HepG2 (cell line): Measurements from ENCODE around the gene PAPPA. TPM values are rescaled to one million over a fixed set of nuclear protein-coding genes. Genes with fewer than 3 reads are reported as not detected.

Source experiments
- ATAC-seq: fragments of 200-7000 bp; cut with Tn5 transposase; 3 replicates; pipeline ENCODE4 v1.9.1; 2020; ENCODE audit warnings: mild to moderate bottlenecking, moderate library complexity
- BruUV-seq: library from RNA; stranded (reverse); fragments of 400-500 nt; replicated peaks from 2 replicates; lab custom pipeline; 2021; lab: Mats Ljungman, UMichigan
- CTCF ChIA-PET: fragments of 300-600 bp; formaldehyde crosslinking; extraction: SDS; loops from one replicate; lab custom pipeline; 2021; ENCODE audit warnings: low total read pairs, inconsistent platforms, low intra/inter-chr PET ratio; lab: Yijun Ruan, JAX
- POLR2A ChIA-PET: fragments of 350-600 bp; sonication (Branson Sonifier 250); formaldehyde crosslinking; loops from one replicate; lab custom pipeline; 2020; ENCODE audit warnings: antibody characterized with exemption, inconsistent platforms; lab: Yijun Ruan, JAX
- DNase-seq: peaks from one replicate; pipeline ENCODE4 v3.0.0-alpha.2; 2015; ENCODE audit warnings: low spot score
- FAIRE-seq: peaks from 3 replicates; lab custom pipeline; 2011; peaks lifted over from hg19 to GRCh38; lab: Jason Lieb, UNC
- H2AFZ ChIP-seq: one replicate; pipeline ENCODE4 v1.6.1; 2011; ENCODE audit warnings: low read length, inconsistent platforms
- H3K27ac ChIP-seq: fragments of 300-600 bp; 3 replicates; pipeline ENCODE4 v1.8.0; 2011; ENCODE audit warnings: mixed run types, mild to moderate bottlenecking, mixed read lengths, low read length, inconsistent platforms; ENCODE audit not compliant: insufficient read depth; ENCODE audit errors: extremely low read length
- H3K27me3 ChIP-seq, 2 experiments: fragments of 200-600 bp in 1 of 2; 2 replicates in 1 of 2; 3 replicates in 1 of 2; pipeline versions ENCODE4 v1.6.0 to v1.8.0; 2011; ENCODE audit warnings: low read length in 2 of 2, mild to moderate bottlenecking in 2 of 2, moderate library complexity in 2 of 2, inconsistent platforms in 1 of 2; ENCODE audit not compliant: insufficient read depth in 2 of 2, control insufficient read depth in 1 of 2
- H3K36me3 ChIP-seq, 2 experiments: fragments of 200-600 bp in 1 of 2; replicated peaks in 1 of 2; 2 replicates in 1 of 2; 3 replicates in 1 of 2; pipeline versions ENCODE4 v1.5.1 to v1.8.0; 2011; ENCODE audit warnings: low read length in 2 of 2, inconsistent platforms in 1 of 2; ENCODE audit not compliant: insufficient read depth in 2 of 2, control insufficient read depth in 1 of 2
- H3K4me1 ChIP-seq: 2 replicates; pipeline ENCODE4 v1.5.1; 2012; ENCODE audit warnings: low read length, inconsistent platforms; ENCODE audit not compliant: insufficient read depth
- H3K4me2 ChIP-seq: 2 replicates; pipeline ENCODE4 v1.6.0; 2011; ENCODE audit warnings: low read depth, low read length, inconsistent platforms
- H3K4me3 ChIP-seq, 3 experiments: fragments of 200-600 bp in 1 of 3; sonication (generic), shearing (Covaris generic) in 1 of 3; replicated peaks in 1 of 3; 2 replicates each; pipeline ENCODE4 v1.5.1; 2011 to 2016; ENCODE audit warnings: low read length in 3 of 3, inconsistent platforms in 2 of 3, low read depth in 2 of 3, mild to moderate bottlenecking in 2 of 3, control low read depth in 1 of 3, mixed read lengths in 1 of 3; ENCODE audit not compliant: insufficient read depth in 1 of 3
- H3K79me2 ChIP-seq: one replicate; pipeline ENCODE4 v1.6.1; 2011; ENCODE audit warnings: low read length, inconsistent platforms; ENCODE audit not compliant: insufficient read depth
- H3K9ac ChIP-seq: 2 replicates; pipeline ENCODE4 v1.6.0; 2011; ENCODE audit warnings: mild to moderate bottlenecking, low read depth, low read length, inconsistent platforms; ENCODE audit not compliant: insufficient read depth
- H3K9me3 ChIP-seq: 2 replicates; pipeline ENCODE4 v1.5.1; 2012; ENCODE audit warnings: mild to moderate bottlenecking, low read length
- H4K20me1 ChIP-seq: 2 replicates; pipeline ENCODE4 v1.6.0; 2011; ENCODE audit warnings: inconsistent platforms, mild to moderate bottlenecking, low read length, moderate library complexity; ENCODE audit not compliant: insufficient read depth
- ARNT ChIP-seq: fragments of 450-650 bp; IDR thresholded peaks from 2 replicates; pipeline ENCODE4 v1.6.1; 2017
- CENPX ChIP-seq: sonication (generic); formaldehyde crosslinking; IDR thresholded peaks from 2 replicates; pipeline ENCODE4 v1.9.0; 2021; ENCODE audit warnings: mild to moderate bottlenecking, missing genetic modification reagents, moderate library complexity
- FOXP1 ChIP-seq, 2 experiments: fragments of 450-650 bp in 1 of 2; IDR thresholded peaks; 2 replicates each; pipeline ENCODE4 v1.6.1; 2017 to 2018; ENCODE audit warnings: antibody characterized with exemption in 1 of 2
- GFI1 ChIP-seq: sonication (generic); formaldehyde crosslinking; IDR thresholded peaks from 2 replicates; pipeline ENCODE4 v1.5.0; 2020; ENCODE audit warnings: missing genetic modification reagents, mild to moderate bottlenecking, borderline replicate concordance
- HDAC1 ChIP-seq: sonication (generic); formaldehyde crosslinking; IDR thresholded peaks from 2 replicates; pipeline ENCODE4 v1.5.1; 2020; ENCODE audit warnings: mild to moderate bottlenecking, missing genetic modification reagents
- PITX1 ChIP-seq: sonication (generic); formaldehyde crosslinking; IDR thresholded peaks from 2 replicates; pipeline ENCODE4 v1.5.1; 2020; ENCODE audit warnings: mild to moderate bottlenecking, missing genetic modification reagents
- SP1 ChIP-seq, 2 experiments: fragments of 450-650 bp in 1 of 2; sonication (generic) in 1 of 2; formaldehyde crosslinking in 1 of 2; IDR thresholded peaks; 2 replicates each; pipeline versions ENCODE4 v1.4.0 to v1.6.1; 2016 to 2020; ENCODE audit warnings: missing genetic modification reagents in 1 of 2
- TBP ChIP-seq: sonication (generic); formaldehyde crosslinking; IDR thresholded peaks from 2 replicates; pipeline ENCODE4 v1.5.0; 2020; ENCODE audit warnings: missing genetic modification reagents
- ZFP37 ChIP-seq: sonication (generic); formaldehyde crosslinking; IDR thresholded peaks from 2 replicates; pipeline ENCODE4 v1.4.0; 2020; ENCODE audit warnings: missing genetic modification reagents, borderline replicate concordance
- ZFP90 ChIP-seq: sonication (generic); formaldehyde crosslinking; IDR thresholded peaks from 2 replicates; pipeline ENCODE4 v1.8.0; 2022; ENCODE audit warnings: missing genetic modification reagents, mild to moderate bottlenecking, inconsistent platforms, borderline replicate concordance
- ZNF296 ChIP-seq: sonication (generic); formaldehyde crosslinking; conservative IDR thresholded peaks from 2 replicates; pipeline ENCODE4 v1.5.0; 2020; ENCODE audit warnings: mild to moderate bottlenecking, missing genetic modification reagents
- ZNF589 ChIP-seq: sonication (generic); formaldehyde crosslinking; conservative IDR thresholded peaks from 2 replicates; pipeline ENCODE4 v1.8.0; 2022; ENCODE audit warnings: mild to moderate bottlenecking, moderate library complexity, missing genetic modification reagents
- ZNF776 ChIP-seq: sonication (generic); formaldehyde crosslinking; IDR thresholded peaks from 2 replicates; pipeline ENCODE4 v1.4.0; 2020; ENCODE audit warnings: mild to moderate bottlenecking, missing genetic modification reagents
- ZNF781 ChIP-seq: sonication (generic); formaldehyde crosslinking; IDR thresholded peaks from 2 replicates; pipeline ENCODE4 v1.5.1; 2020; ENCODE audit warnings: borderline replicate concordance, mild to moderate bottlenecking, missing genetic modification reagents; ENCODE audit errors: not compliant biosample characterization
- WGBS: methylation state at CpG from one replicate; pipeline ENCODE4 v1.1.6; 2017; ENCODE audit warnings: low lambda C conversion rate; 5-methylcytosine and 5-hydroxymethylcytosine counted together
- in situ Hi-C: cut with HindIII; loops from 2 replicates; pipeline ENCODE4 v1.10.0; 2017; ENCODE audit warnings: low pct_unique_long_range_greater_than_20kb; ENCODE audit not compliant: extremely low pct_ligation_motif_present
- intact Hi-C: fragments of 100-400 bp; cut with micrococcal nuclease; formaldehyde crosslinking; loops from one replicate; pipeline ENCODE4 v1.10.0; 2022; ENCODE audit not compliant: unreplicated experiment
- polyA plus RNA-seq, 8 experiments: library from polyadenylated mRNA; depleted of rRNA in 3 of 8; stranded (reverse) in 7 of 8; unstranded in 1 of 8; fragments of >200 nt; fragmentation: Illumina TruSeq in 4 of 8; extraction: Trizol in 4 of 8; gene quantifications; 2 replicates each; pipeline versions ENCODE4 v1.2.1 to v1.2.3, GENCODE V29; 2011 to 2016; ENCODE audit warnings: low read depth in 4 of 8, missing spikeins in 1 of 8, mixed read lengths in 1 of 8; ENCODE audit not compliant: insufficient read depth in 1 of 8
- total RNA-seq, 5 experiments: library from RNA; depleted of rRNA; stranded (reverse); fragments of >200 nt; fragmentation: Illumina TruSeq; extraction: Trizol; gene quantifications; 2 replicates each; pipeline ENCODE4 v1.2.3, GENCODE V29; 2016; ENCODE audit warnings: low read depth in 1 of 5
- TF ChIP-seq, protein P1 (sequence below): sonication (generic); formaldehyde crosslinking; IDR thresholded peaks from 2 replicates; pipeline ENCODE4 v1.5.0; 2020; ENCODE audit warnings: mild to moderate bottlenecking, missing genetic modification reagents, moderate library complexity
- TF ChIP-seq, protein P2 (sequence below): sonication (generic); formaldehyde crosslinking; IDR thresholded peaks from 2 replicates; pipeline ENCODE4 v1.4.0; 2020; ENCODE audit warnings: mild to moderate bottlenecking, missing genetic modification reagents

Gene PAPPA
- total and polyA plus RNA-seq, 2 of the 13 experiments (the other 11 are each of a cell fraction or from before 2014, with no cell fraction given), result 0.09 to 0.11 TPM

DNA sequence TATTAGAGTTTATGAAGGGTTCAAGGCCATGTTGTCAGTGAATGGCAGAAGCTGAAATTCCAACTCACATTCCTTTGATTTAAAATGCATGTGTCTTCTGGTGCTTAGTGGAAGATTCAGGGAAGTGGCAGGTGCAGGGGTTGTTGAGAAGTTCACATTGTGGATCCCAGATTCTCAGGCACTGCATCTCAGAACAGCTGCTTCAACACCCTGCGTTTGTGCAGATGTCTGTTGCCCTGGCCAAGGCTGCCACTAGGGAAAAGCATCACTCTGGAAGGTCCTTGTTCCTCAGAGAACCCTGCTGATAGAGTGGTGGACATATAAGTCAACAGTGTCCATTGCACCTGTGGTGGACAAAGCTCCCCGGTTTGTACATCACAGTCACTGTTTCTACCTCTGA lies 162.7 kb downstream of the PAPPA start:
- no peak for ATAC-seq
- no peak for FAIRE-seq
- no peaks in the 10 kb centered on the region for H3K4me1 ChIP-seq
- H3K27me3 ChIP-seq, result peaks cover 0 to 12% of the 10 kb centered on the region in 2 experiments; a peak in 4 of 5 replicates
- CTCF ChIA-PET, result no interaction called here
- no peak overlapping the region for H2AFZ ChIP-seq
- in situ Hi-C loops, result no loop called here
- no peak for TF ChIP-seq PITX1 (CRISPR knock-in tag)
- no peak for TF ChIP-seq ZNF589 (CRISPR knock-in tag)
- no peak for TF ChIP-seq ZFP90 (CRISPR knock-in tag)
- TF ChIP-seq HDAC1 (CRISPR knock-in tag), result no peak
- TF ChIP-seq TBP (CRISPR knock-in tag), result no peak
- no peak for TF ChIP-seq ZNF296 (CRISPR knock-in tag)
- TF ChIP-seq, all 625 proteins: peak for 0
- no peak for DNase-seq
- Histone ChIP-seq H4K20me1 (peaks cover 1% of the 10 kb centered on the region; the same call in 1 of the 2 replicates), H3K9ac (no peak overlapping the region), H3K36me3 (no peaks in the 10 kb centered on the region), H3K27ac (no peak overlapping the region), H3K4me3 (no peak overlapping the region), H3K4me2 (no peak overlapping the region), H3K79me2 (no peaks in the 10 kb centered on the region), H3K9me3 (no peaks in the 10 kb centered on the region)
- intact Hi-C loops, result no loop called here
- 36% methylated on average over 2 of the region's 2 CpGs for WGBS
- BruUV-seq, result no TSS peak
- POLR2A ChIA-PET, result no interaction called here

DNA sequence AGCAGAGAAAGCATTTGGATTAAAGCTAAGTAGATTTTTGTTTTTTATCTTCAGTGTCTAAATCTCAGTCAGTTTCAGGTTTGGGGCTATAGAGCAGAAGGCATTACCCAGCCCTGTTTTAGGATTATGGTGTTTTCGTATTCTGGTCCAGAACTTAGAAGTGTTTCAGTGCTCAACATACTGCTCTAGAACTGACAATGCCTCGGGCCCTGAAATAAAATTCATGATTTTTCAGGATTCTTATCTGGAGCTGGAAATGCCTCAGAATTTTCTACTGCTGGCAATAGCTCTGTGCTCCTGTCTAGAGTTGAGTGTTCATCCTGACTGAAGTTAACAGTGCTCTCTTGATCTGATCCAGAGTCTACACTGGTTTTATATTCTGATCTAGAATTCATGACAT lies 163.9 kb downstream of the PAPPA start:
- DNase-seq (no peak), FAIRE-seq (no peak), ATAC-seq (no peak)
- Histone ChIP-seq H3K9me3 (no peaks in the 10 kb centered on the region), H3K27ac (no peak overlapping the region), H4K20me1 (no peaks in the 10 kb centered on the region; the same call in 1 of the 2 replicates), H3K4me3 (no peak overlapping the region), H3K9ac (no peak overlapping the region), H3K4me2 (no peak overlapping the region), H3K27me3 (peaks cover 0 to 12% of the 10 kb centered on the region in 2 experiments; a peak in 4 of 5 replicates), H2AFZ (no peak overlapping the region), H3K79me2 (no peaks in the 10 kb centered on the region), H3K4me1 (no peaks in the 10 kb centered on the region; the same call in 1 of the 2 replicates), H3K36me3 (no peaks in the 10 kb centered on the region)
- BruUV-seq, result no TSS peak
- TF ChIP-seq ZFP37 (CRISPR knock-in tag), result no peak
- TF ChIP-seq CENPX (CRISPR knock-in tag), result no peak
- TF ChIP-seq, protein P1, sequence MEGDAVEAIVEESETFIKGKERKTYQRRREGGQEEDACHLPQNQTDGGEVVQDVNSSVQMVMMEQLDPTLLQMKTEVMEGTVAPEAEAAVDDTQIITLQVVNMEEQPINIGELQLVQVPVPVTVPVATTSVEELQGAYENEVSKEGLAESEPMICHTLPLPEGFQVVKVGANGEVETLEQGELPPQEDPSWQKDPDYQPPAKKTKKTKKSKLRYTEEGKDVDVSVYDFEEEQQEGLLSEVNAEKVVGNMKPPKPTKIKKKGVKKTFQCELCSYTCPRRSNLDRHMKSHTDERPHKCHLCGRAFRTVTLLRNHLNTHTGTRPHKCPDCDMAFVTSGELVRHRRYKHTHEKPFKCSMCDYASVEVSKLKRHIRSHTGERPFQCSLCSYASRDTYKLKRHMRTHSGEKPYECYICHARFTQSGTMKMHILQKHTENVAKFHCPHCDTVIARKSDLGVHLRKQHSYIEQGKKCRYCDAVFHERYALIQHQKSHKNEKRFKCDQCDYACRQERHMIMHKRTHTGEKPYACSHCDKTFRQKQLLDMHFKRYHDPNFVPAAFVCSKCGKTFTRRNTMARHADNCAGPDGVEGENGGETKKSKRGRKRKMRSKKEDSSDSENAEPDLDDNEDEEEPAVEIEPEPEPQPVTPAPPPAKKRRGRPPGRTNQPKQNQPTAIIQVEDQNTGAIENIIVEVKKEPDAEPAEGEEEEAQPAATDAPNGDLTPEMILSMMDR, result no peak
- no peak for TF ChIP-seq ARNT
- TF ChIP-seq SP1 (IDR thresholded peaks at IDR 0.05), result no peak
- TF ChIP-seq SP1 (CRISPR knock-in tag; IDR thresholded peaks at IDR 0.05), result no peak
- TF ChIP-seq, protein P2, sequence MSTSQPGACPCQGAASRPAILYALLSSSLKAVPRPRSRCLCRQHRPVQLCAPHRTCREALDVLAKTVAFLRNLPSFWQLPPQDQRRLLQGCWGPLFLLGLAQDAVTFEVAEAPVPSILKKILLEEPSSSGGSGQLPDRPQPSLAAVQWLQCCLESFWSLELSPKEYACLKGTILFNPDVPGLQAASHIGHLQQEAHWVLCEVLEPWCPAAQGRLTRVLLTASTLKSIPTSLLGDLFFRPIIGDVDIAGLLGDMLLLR, result no peak
- TF ChIP-seq GFI1 (CRISPR knock-in tag), result no peak
- TF ChIP-seq ZNF776, result no peak
- TF ChIP-seq FOXP1 (IDR thresholded peaks at IDR 0.05), result no peak
- no peak for TF ChIP-seq FOXP1 (CRISPR knock-in tag; IDR thresholded peaks at IDR 0.05)
- no peak for TF ChIP-seq ZNF781 (CRISPR knock-in tag)
- ChIA-PET POLR2A (no interaction called here), CTCF (no interaction called here)
- 41% methylated on average over 2 of the region's 2 CpGs for WGBS
- intact Hi-C loops (no loop called here), in situ Hi-C loops (no loop called here)
